ENCODE data around the gene ESF1.

GRCh38 chr20:13741879-13742278, 42.8 kb downstream of the ESF1 start:
- TF ChIP-seq POLR2A (IDR thresholded peaks at IDR 0.05): no peak
- TF ChIP-seq, protein P1, sequence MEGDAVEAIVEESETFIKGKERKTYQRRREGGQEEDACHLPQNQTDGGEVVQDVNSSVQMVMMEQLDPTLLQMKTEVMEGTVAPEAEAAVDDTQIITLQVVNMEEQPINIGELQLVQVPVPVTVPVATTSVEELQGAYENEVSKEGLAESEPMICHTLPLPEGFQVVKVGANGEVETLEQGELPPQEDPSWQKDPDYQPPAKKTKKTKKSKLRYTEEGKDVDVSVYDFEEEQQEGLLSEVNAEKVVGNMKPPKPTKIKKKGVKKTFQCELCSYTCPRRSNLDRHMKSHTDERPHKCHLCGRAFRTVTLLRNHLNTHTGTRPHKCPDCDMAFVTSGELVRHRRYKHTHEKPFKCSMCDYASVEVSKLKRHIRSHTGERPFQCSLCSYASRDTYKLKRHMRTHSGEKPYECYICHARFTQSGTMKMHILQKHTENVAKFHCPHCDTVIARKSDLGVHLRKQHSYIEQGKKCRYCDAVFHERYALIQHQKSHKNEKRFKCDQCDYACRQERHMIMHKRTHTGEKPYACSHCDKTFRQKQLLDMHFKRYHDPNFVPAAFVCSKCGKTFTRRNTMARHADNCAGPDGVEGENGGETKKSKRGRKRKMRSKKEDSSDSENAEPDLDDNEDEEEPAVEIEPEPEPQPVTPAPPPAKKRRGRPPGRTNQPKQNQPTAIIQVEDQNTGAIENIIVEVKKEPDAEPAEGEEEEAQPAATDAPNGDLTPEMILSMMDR (IDR thresholded peaks at IDR 0.05): no peak
